Regular cardiac myocyte (primary cell): Measurements from ENCODE around the gene ZNF568. TPM values are rescaled to one million over a fixed set of nuclear protein-coding genes. Genes with fewer than 3 reads are reported as not detected.

ENCODE experiments used
- total RNA-seq: library from RNA; depleted of rRNA; stranded (reverse); fragments of >200 nt; gene quantifications from 2 replicates; pipeline ENCODE4 v1.2.3, GENCODE V29; 2014

Gene ZNF568
- 10.4 and 14.4 TPM in 2 replicates for total RNA-seq

GRCh38 chr19:36915992-36916830, at the start of gene ZNF568, which contains the start of gene ZNF829:
TSS of gene ZNF568 (plus strand) at chr19:36916332. CDS start at chr19:36922771, 6,439 bp downstream.
TSS of gene ZNF829 (minus strand) at chr19:36916291. CDS start at chr19:36915167, 1,124 bp downstream.

Other genes with a start within 250 kb of the ZNF568 start
- gene ZNF461, start 249.5 kb upstream of the ZNF568 start, total RNA-seq = 11.3 and 12.5 TPM in 2 replicates
- gene ZNF567, start 228.7 kb upstream of the ZNF568 start, total RNA-seq = 5.6 and 5.9 TPM in 2 replicates
- 6.2 and 6.7 TPM in 2 replicates for gene ZNF850, start 143.5 kb upstream of the ZNF568 start, total RNA-seq
- gene ZNF790, start 77.9 kb upstream of the ZNF568 start, total RNA-seq = 9.2 and 14.4 TPM in 2 replicates
- 1.2 and 1.7 TPM in 2 replicates for gene ZNF345, start 65.5 kb upstream of the ZNF568 start, total RNA-seq
- 3.6 and 4.2 TPM in 2 replicates for gene ZNF829, start within 50 bp of the ZNF568 start, total RNA-seq
- 8.2 and 17.8 TPM in 2 replicates for gene ZNF420, start 162.1 kb downstream of the ZNF568 start, total RNA-seq